IPS-18c (cell line): ENCODE results near the gene NNT.
"Not testable (repeated sequence)": the region's sequence is repeated elsewhere in the genome, so short reads cannot be mapped to it uniquely, and the experiment has no call there.

Experiments
- H3K4me3 ChIP-seq: 2 replicates; pipeline ENCODE4 v1.7.0; 2013; ENCODE audit warnings: low read depth, mild to moderate bottlenecking, low read length, moderate library complexity; ENCODE audit not compliant: insufficient read depth
- H3K9me3 ChIP-seq: one replicate; pipeline ENCODE4 v1.6.1; 2013; ENCODE audit warnings: mild to moderate bottlenecking, low read length, moderate library complexity; ENCODE audit not compliant: control insufficient read depth, insufficient read depth

The NNT gene

DNA sequence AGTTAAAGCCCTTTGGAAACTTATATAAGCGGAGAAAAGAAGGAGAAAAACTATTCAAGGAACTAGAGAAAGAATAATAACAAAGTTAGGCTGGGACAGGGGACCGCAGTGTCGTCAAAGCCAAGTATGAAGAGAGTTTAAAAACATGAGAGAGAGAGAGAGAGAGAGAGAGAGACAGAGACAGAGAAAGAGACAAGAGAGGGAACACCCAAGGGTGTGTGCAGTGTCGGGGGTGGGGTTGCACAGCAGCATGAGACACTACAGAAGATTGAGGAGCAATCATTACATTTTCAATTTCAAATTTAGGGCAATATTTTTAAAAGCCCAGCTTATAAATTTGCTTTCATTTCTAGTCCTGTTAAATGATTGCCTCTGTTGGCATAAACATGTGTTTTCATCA lies 74.3 kb downstream of the NNT start:
- H3K4me3 ChIP-seq, result no peak overlapping the region
- no peaks in the 10 kb centered on the region for H3K9me3 ChIP-seq

- Histone ChIP-seq H3K9me3 (no peaks in the 10 kb centered on the region), H3K4me3 (no peak overlapping the region)
These were observed 76.2 kb downstream of the NNT start for GRCh38 chr5:43679214-43679613.

- Histone ChIP-seq H3K4me3 (no peak overlapping the region), H3K9me3 (no peaks in the 10 kb centered on the region)
These were observed 77.3 kb downstream of the NNT start for GRCh38 chr5:43680286-43680685.

GRCh38 chr5:43683884-43684471 lies 81.0 kb downstream of the NNT start:
- H3K9me3 ChIP-seq, result no peaks in the 10 kb centered on the region
- H3K4me3 ChIP-seq, result no peak overlapping the region

GRCh38 chr5:43685252-43685950 lies 82.4 kb downstream of the NNT start:
- Histone ChIP-seq H3K4me3 (no peak overlapping the region), H3K9me3 (no peaks in the 10 kb centered on the region)

- Histone ChIP-seq H3K9me3 (no peaks in the 10 kb centered on the region), H3K4me3 (no peak overlapping the region)
These were observed 84.3 kb downstream of the NNT start for GRCh38 chr5:43687275-43687674.

DNA sequence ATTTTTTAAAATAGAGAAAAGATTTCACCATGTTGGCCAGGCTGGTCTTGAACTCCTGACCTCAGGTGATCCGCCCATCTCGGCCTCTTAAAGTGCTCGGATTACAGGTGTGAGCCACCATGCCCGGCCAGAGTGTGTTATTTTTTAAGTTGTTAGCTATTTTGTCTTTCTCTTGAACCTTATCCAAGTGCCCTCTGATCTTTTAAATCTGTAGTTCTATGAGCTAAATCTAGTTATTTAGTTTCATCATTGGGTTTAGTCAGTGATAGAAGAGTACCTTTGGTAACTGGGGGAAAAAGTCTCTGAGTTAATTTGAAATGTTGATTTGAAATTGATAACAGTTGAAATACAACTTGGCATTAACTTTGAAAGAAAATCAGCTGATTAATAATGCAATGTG lies 88.3 kb downstream of the NNT start:
- Histone ChIP-seq H3K9me3 (peaks cover 4% of the 10 kb centered on the region), H3K4me3 (no peak overlapping the region)

GRCh38 chr5:43691893-43692292 lies 88.9 kb downstream of the NNT start:
- Histone ChIP-seq H3K9me3 (peaks cover 7% of the 10 kb centered on the region), H3K4me3 (no peak overlapping the region)

DNA sequence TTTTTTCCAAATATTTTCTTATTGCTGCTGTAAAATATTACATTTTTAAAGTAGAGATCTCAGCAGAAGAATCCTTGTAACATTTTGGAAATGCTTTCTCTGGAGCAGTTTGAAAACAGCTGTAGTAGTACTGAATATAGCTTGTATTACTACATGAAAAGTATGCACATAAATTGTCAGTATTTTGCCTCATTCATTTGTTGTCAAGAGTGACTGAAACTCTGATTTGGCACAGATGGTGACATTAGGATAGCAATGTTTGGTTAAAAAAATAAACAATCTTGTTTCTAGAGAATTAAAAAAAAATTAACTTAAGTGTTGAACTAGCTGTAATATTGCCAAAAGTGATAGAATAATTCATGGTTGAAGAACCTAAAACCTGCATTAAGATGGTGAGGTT lies 90.4 kb downstream of the NNT start:
- Histone ChIP-seq H3K4me3 (no peak overlapping the region), H3K9me3 (peaks cover 7% of the 10 kb centered on the region)

DNA sequence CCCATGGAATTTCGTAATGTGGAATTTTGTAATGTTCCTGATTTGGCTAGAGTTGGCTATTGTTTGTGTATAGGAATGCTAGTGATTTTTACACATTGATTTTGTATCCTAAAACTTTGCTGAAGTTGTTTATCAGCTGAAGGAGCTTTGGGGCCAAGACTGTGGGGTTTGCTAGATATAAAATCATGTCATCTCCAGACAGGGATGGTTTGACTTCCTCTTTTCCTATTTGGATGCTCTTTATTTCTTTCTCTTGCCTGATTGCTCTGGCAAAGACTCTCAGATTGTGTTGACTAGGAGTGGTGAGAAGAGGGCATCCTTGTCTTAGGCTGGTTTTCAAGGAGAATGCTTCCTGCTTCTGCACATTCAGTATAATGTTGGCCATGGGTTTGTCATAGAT lies 91.0 kb downstream of the NNT start:
- H3K4me3 ChIP-seq, result no peak overlapping the region
- peaks cover 7% of the 10 kb centered on the region for H3K9me3 ChIP-seq

DNA sequence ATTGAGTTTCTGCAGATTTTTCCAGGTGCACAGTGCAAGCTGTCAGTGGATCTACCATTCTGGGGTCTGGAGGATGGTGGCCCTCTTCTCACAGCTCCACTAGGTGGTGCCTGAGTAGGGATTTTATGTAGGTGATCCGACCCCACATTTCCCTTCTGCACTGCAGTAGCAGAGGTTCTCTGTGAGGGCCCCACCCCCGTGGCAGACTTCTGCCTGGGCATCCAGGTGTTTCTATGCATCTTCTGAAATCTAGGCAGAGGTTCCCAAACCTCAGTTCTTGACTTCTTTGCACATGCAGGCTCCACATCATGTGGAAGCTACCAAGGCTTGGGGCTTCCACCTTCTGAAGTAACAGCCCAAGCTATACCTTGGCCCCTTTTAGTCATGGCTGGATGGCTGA lies 93.5 kb downstream of the NNT start:
- H3K9me3 ChIP-seq, H3K4me3 ChIP-seq: not testable (repeated sequence)

- Histone ChIP-seq H3K9me3 (peaks cover 7% of the 10 kb centered on the region), H3K4me3 (no peak overlapping the region)
These were observed 96.9 kb downstream of the NNT start for GRCh38 chr5:43699910-43700309.

DNA sequence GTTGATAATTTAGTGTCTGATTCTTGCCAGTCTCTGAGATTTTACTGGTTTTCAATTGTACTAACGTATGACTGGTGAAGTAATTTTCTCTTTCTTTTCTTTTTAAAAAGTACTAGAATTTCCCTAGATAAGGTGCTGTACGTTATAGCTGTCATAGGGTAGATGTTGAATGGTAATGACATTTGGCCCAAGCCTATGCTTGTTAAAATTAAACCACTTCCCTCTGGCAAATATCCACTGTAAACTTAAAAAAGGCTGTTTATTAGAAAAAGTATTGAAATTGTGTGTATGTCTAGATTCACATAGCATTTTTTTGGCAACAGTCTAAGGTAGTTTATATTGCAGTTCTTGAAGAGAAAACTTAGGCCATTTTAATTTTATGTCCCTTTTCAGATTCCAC lies 97.6 kb downstream of the NNT start:
- H3K9me3 ChIP-seq, result peaks cover 7% of the 10 kb centered on the region

DNA sequence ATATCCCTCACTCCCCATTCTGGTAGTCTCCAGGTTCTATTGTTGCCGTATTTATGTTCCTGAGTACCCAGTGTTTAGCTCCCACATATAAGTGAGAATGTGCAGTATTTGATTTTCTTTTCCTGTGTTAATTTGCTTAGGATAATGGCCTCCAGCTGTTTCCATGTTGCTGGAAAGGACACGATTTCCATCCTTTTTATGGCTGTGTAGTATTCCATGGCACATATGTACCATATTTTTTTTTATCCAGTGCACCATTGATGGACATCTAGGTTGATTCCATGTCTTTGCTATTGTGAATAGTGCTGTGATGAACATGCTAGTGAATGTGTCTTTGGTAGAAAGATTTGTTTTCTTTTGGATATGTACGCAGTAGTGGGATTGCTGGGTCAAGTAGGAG lies 98.2 kb downstream of the NNT start:
- peaks cover 3% of the 10 kb centered on the region for H3K9me3 ChIP-seq
- no peak overlapping the region for H3K4me3 ChIP-seq

More for the DNA sequence above, 97.6 kb downstream of the NNT start:
- no peak overlapping the region for H3K4me3 ChIP-seq

GRCh38 chr5:43702293-43702692 lies 99.3 kb downstream of the NNT start:
- Histone ChIP-seq H3K4me3 (no peak overlapping the region), H3K9me3 (no peaks in the 10 kb centered on the region)

- Histone ChIP-seq H3K9me3 (no peaks in the 10 kb centered on the region), H3K4me3 (no peak overlapping the region)
These were observed 99.8 kb downstream of the NNT start for GRCh38 chr5:43702815-43703214.

GRCh38 chr5:43704243-43704642 lies 101.3 kb downstream of the NNT start:
- no peak overlapping the region for H3K4me3 ChIP-seq
- H3K9me3 ChIP-seq, result no peaks in the 10 kb centered on the region

GRCh38 chr5:43706576-43706975 lies 103.6 kb downstream of the NNT start:
- H3K9me3 ChIP-seq, H3K4me3 ChIP-seq: not testable (repeated sequence)

GRCh38 chr5:43711496-43711895 lies 108.5 kb downstream of the NNT start:
- H3K9me3 ChIP-seq, result no peaks in the 10 kb centered on the region
- no peak overlapping the region for H3K4me3 ChIP-seq
